K562 (cell line): ENCODE data around the gene ZNF200. TPM values are rescaled to one million over a fixed set of nuclear protein-coding genes. Genes with fewer than 3 reads are reported as not detected.

Experiments used
- ATAC-seq: fragments of 200-7000 bp; cut with Tn5 transposase; 3 replicates; pipeline ENCODE4 v1.9.1; 2020; ENCODE audit warnings: moderate library complexity
- BruUV-seq: library from RNA; stranded (reverse); fragments of 400-500 nt; replicated peaks from 2 replicates; lab custom pipeline; 2021; lab: Mats Ljungman, UMichigan
- CTCF ChIA-PET: fragments of 300-600 bp; formaldehyde crosslinking; extraction: SDS; loops from one replicate; lab custom pipeline; 2021; ENCODE audit warnings: low intra/inter-chr PET ratio; lab: Yijun Ruan, JAX
- POLR2A ChIA-PET: fragments of 300-600, 350-650 bp; sonication (Branson Sonifier 250); formaldehyde crosslinking; extraction: SDS; loops from one replicate; lab custom pipeline; 2021; ENCODE audit warnings: antibody characterized with exemption, inconsistent platforms; lab: Yijun Ruan, JAX
- DNase-seq, 4 experiments: peaks; one replicate each; pipeline versions ENCODE4 v3.0.0 to v3.0.0-alpha.2; 2011 to 2018; ENCODE audit warnings: low spot score in 3 of 4, mixed read lengths in 3 of 4; ENCODE audit errors: extremely low read depth in 1 of 4
- FAIRE-seq: peaks from 2 replicates; lab custom pipeline; 2011; peaks lifted over from hg19 to GRCh38; lab: Jason Lieb, UNC
- H2AFZ ChIP-seq: 2 replicates; pipeline ENCODE4 v1.6.0; 2011; ENCODE audit warnings: low read depth, low read length, control low read depth, inconsistent platforms
- H3K27ac ChIP-seq: fragments of 200-600 bp; 3 replicates; pipeline ENCODE4 v1.8.0; 2011; ENCODE audit warnings: low read depth, mild to moderate bottlenecking, control low read depth, inconsistent platforms, low read length, moderate library complexity, mixed read lengths; ENCODE audit errors: extremely low read depth
- H3K27me3 ChIP-seq, 2 experiments: fragments of 300-600 bp in 1 of 2; 2 replicates in 1 of 2; 3 replicates in 1 of 2; pipeline versions ENCODE4 v1.6.0 to v1.8.0; 2011; ENCODE audit warnings: inconsistent platforms in 2 of 2, low read length in 2 of 2, mild to moderate bottlenecking in 1 of 2, mixed read lengths in 1 of 2, moderate library complexity in 1 of 2; ENCODE audit not compliant: control insufficient read depth in 2 of 2, insufficient read depth in 2 of 2
- H3K36me3 ChIP-seq: fragments of 300-600 bp; 3 replicates; pipeline ENCODE4 v1.8.0; 2011; ENCODE audit warnings: mild to moderate bottlenecking, low read length, inconsistent platforms; ENCODE audit not compliant: control insufficient read depth, insufficient read depth
- H3K4me1 ChIP-seq, 2 experiments: fragments of 200-600 bp in 1 of 2; replicated peaks in 1 of 2; 2 replicates in 1 of 2; 3 replicates in 1 of 2; pipeline versions ENCODE4 v1.5.1 to v1.8.0; 2011; ENCODE audit warnings: inconsistent platforms in 2 of 2, low read length in 2 of 2, mild to moderate bottlenecking in 1 of 2, mixed read lengths in 1 of 2, moderate library complexity in 1 of 2; ENCODE audit not compliant: control insufficient read depth in 2 of 2, insufficient read depth in 2 of 2
- H3K4me2 ChIP-seq: 2 replicates; pipeline ENCODE4 v1.6.1; 2011; ENCODE audit warnings: low read length, control low read depth, inconsistent platforms, mixed read lengths; ENCODE audit not compliant: insufficient read depth
- H3K4me3 ChIP-seq: fragments of 200-600 bp; sonication (generic), shearing (Covaris generic); 2 replicates; pipeline ENCODE4 v1.5.1; 2016; ENCODE audit warnings: control low read depth, inconsistent platforms
- H3K79me2 ChIP-seq: fragments of 200-600 bp; 3 replicates; pipeline ENCODE4 v1.8.0; 2011; ENCODE audit warnings: low read length, inconsistent platforms; ENCODE audit not compliant: control insufficient read depth, insufficient read depth
- H3K9ac ChIP-seq, 2 experiments: 2 replicates each; pipeline versions ENCODE4 v1.6.0 to v1.6.1; 2011; ENCODE audit warnings: low read depth in 2 of 2, low read length in 2 of 2, control low read depth in 1 of 2, inconsistent platforms in 1 of 2, mild to moderate bottlenecking in 1 of 2, mixed read lengths in 1 of 2; ENCODE audit not compliant: insufficient read depth in 1 of 2
- H3K9me1 ChIP-seq: one replicate; pipeline ENCODE4 v1.6.0; 2011; ENCODE audit warnings: inconsistent platforms, mild to moderate bottlenecking, low read length, moderate library complexity; ENCODE audit not compliant: control insufficient read depth, insufficient read depth
- H3K9me3 ChIP-seq: replicated peaks from 2 replicates; pipeline ENCODE4 v1.5.1; 2011; ENCODE audit warnings: low read depth, low read length, inconsistent platforms; ENCODE audit not compliant: control insufficient read depth, insufficient read depth
- H4K20me1 ChIP-seq: replicated peaks from 2 replicates; pipeline ENCODE4 v1.6.1; 2011; ENCODE audit warnings: low read length, inconsistent platforms, mixed read lengths; ENCODE audit not compliant: control insufficient read depth, insufficient read depth
- GMEB1 ChIP-seq: fragments of 250-450 bp; sonication (Bioruptor Pico); IDR thresholded peaks from 2 replicates; pipeline ENCODE4 v1.4.0; 2020; ENCODE audit warnings: mild to moderate bottlenecking
- KHSRP ChIP-seq: fragments of 450-650 bp; IDR thresholded peaks from 2 replicates; pipeline ENCODE4 v1.6.1; 2017
- MCM7 ChIP-seq, 2 experiments: fragments of 450-650 bp; IDR thresholded peaks; 2 replicates each; pipeline ENCODE4 v1.6.1; 2016 to 2018
- MYBL2 ChIP-seq, 2 experiments: fragments of 450-650 bp in 1 of 2; sonication (generic) in 1 of 2; formaldehyde crosslinking in 1 of 2; IDR thresholded peaks; 2 replicates each; pipeline versions ENCODE4 v1.6.1 to v1.8.1; 2017 to 2022; ENCODE audit warnings: borderline replicate concordance in 1 of 2, inconsistent platforms in 1 of 2, low read depth in 1 of 2, mild to moderate bottlenecking in 1 of 2, missing genetic modification reagents in 1 of 2, moderate library complexity in 1 of 2
- NCOA4 ChIP-seq: fragments of 450-650 bp; IDR thresholded peaks from 2 replicates; pipeline ENCODE4 v1.6.1; 2018; ENCODE audit warnings: mild to moderate bottlenecking; ENCODE audit not compliant: partially characterized antibody
- NFRKB ChIP-seq: fragments of 450-650 bp; IDR thresholded peaks from 2 replicates; pipeline ENCODE4 v1.6.1; 2016; ENCODE audit warnings: low read depth
- NR2C1 ChIP-seq, 2 experiments: fragments of 450-650 bp; IDR thresholded peaks; 2 replicates each; pipeline ENCODE4 v1.6.1; 2017; ENCODE audit warnings: mild to moderate bottlenecking in 2 of 2, antibody characterized with exemption in 1 of 2, inconsistent platforms in 1 of 2, missing compliant biosample characterization in 1 of 2, missing genetic modification characterization in 1 of 2
- PRMT5 ChIP-seq: sonication (generic); formaldehyde crosslinking; IDR thresholded peaks from 2 replicates; pipeline ENCODE4 v1.5.0; 2020; ENCODE audit warnings: missing genetic modification reagents
- SREBF1 ChIP-seq: fragments of 150-350 bp; IDR thresholded peaks from 2 replicates; pipeline ENCODE4 v1.6.1; 2014; ENCODE audit warnings: antibody characterized with exemption, low read depth, low read length, borderline replicate concordance
- TCF15 ChIP-seq: fragments of 250-450 bp; sonication (Bioruptor Pico); IDR thresholded peaks from 2 replicates; pipeline ENCODE4 v1.8.0; 2022; ENCODE audit warnings: moderate library complexity, mild to moderate bottlenecking, inconsistent platforms
- ZBTB40 ChIP-seq, 2 experiments: fragments of 450-650 bp in 1 of 2; sonication (generic) in 1 of 2; formaldehyde crosslinking in 1 of 2; IDR thresholded peaks; 2 replicates each; pipeline versions ENCODE4 v1.7.1 to v1.9.0; 2016 to 2022; ENCODE audit warnings: inconsistent platforms in 1 of 2, mild to moderate bottlenecking in 1 of 2, missing genetic modification reagents in 1 of 2
- WGBS: fragments of 100-300 bp; shearing (Covaris generic); methylation state at CpG from one replicate; pipeline ENCODE4 v1.1.6; 2016; ENCODE audit warnings: low coverage, mixed read lengths; ENCODE audit not compliant: insufficient coverage; ENCODE audit errors: missing lambda C conversion rate; 5-methylcytosine and 5-hydroxymethylcytosine counted together
- in situ Hi-C: fragments of 300-500 bp; cut with MboI; formaldehyde crosslinking; loops from 4 replicates; pipeline ENCODE4 v1.15.0; 2018; ENCODE audit warnings: inconsistent platforms, mixed read lengths
- intact Hi-C: fragments of 100-400 bp; cut with micrococcal nuclease; formaldehyde crosslinking; loops from 2 replicates; pipeline ENCODE4 v1.14.2; 2022
- polyA plus RNA-seq, 8 experiments: library from polyadenylated mRNA; depleted of rRNA in 4 of 8; stranded (reverse) in 5 of 8; unstranded in 3 of 8; fragments of >200 nt; fragmentation: Nextera tagmentation in 2 of 8; fragmentation: Illumina TruSeq in 1 of 8; extraction: Ambion mirVana in 2 of 8; extraction: Trizol in 1 of 8; gene quantifications; 2 replicates each; pipeline versions ENCODE4 v1.2.1 to v1.2.3, GENCODE V29; 2011 to 2014; ENCODE audit warnings: inconsistent platforms in 1 of 8, missing spikeins in 1 of 8
- total RNA-seq, 7 experiments: library from RNA; depleted of rRNA in 6 of 7; stranded (reverse); fragments of >200 nt in 6 of 7; fragmentation: Illumina TruSeq in 2 of 7; extraction: Trizol in 2 of 7; gene quantifications; 2 replicates each; pipeline versions ENCODE4 v1.2.1 to v1.2.3, GENCODE V29; 2011 to 2021; ENCODE audit warnings: low replicate concordance in 1 of 7

The ZNF200 gene
- total and polyA plus RNA-seq, 9 of the 15 experiments (the other 6 are each of a cell fraction or from before 2014, with no cell fraction given): 4.8 to 14.5 (median 9.2) TPM

- Histone ChIP-seq H3K4me1 (peaks cover 0 to 5% of the 10 kb centered on the region in 2 experiments; a peak in 1 of 5 replicates), H3K27ac (no peak overlapping the region), H3K79me2 (no peaks in the 10 kb centered on the region), H3K9me3 (peaks cover 4% of the 10 kb centered on the region), H4K20me1 (no peaks in the 10 kb centered on the region), H3K36me3 (no peaks in the 10 kb centered on the region), H3K4me2 (no peak overlapping the region), H3K27me3 (peaks cover 15 to 61% of the 10 kb centered on the region in 2 experiments), H3K4me3 (no peak overlapping the region), H2AFZ (no peak overlapping the region), H3K9me1 (no peaks in the 10 kb centered on the region), H3K9ac (no peak overlapping the region)
- ChIA-PET CTCF (no interaction called here), POLR2A (interaction anchor here (0.7 kb wide), 1 partner anchor 9 kb away, joined by 3 read pairs; no protein-coding TSS in a partner anchor)
- intact Hi-C loops (no loop called here), in situ Hi-C loops (no loop called here)
- TF ChIP-seq GMEB1: no peak
- no peak for TF ChIP-seq SREBF1
- no peak for TF ChIP-seq KHSRP
- TF ChIP-seq NCOA4: no peak
- no peak for TF ChIP-seq PRMT5 (CRISPR knock-in tag)
- no peak for TF ChIP-seq MYBL2 (IDR thresholded peaks at IDR 0.05; ENCODE audit: low read depth)
- TF ChIP-seq MYBL2 (CRISPR knock-in tag; IDR thresholded peaks at IDR 0.05; ENCODE audit: borderline replicate concordance): no peak
- no peak for TF ChIP-seq TCF15 (CRISPR knock-in tag)
- no peak for TF ChIP-seq NR2C1 (IDR thresholded peaks at IDR 0.05)
- TF ChIP-seq NR2C1 (tag; IDR thresholded peaks at IDR 0.05): no peak
- no peak for TF ChIP-seq MCM7 (IDR thresholded peaks at IDR 0.05)
- TF ChIP-seq NFRKB: no peak
- TF ChIP-seq ZBTB40 (IDR thresholded peaks at IDR 0.05): no peak
- no peak for TF ChIP-seq ZBTB40 (CRISPR knock-in tag; IDR thresholded peaks at IDR 0.05)
- 0% methylated on average over 1 of the region's 1 CpG for WGBS
- FAIRE-seq (no peak), DNase-seq (no peak), ATAC-seq (no peak)
- BruUV-seq: no TSS peak
Measured at GRCh38 chr16:3249020-3249419, 14.1 kb upstream of the ZNF200 start.
